Activated CD8-positive, alpha-beta memory T cell treated with anti-CD3 and anti-CD28 coated beads, Interleukin-2, amount 50 U/mL, for 4 hours (primary cell): ENCODE data around the gene SCAMP4.
"Not testable (repeated sequence)": the region's sequence is repeated elsewhere in the genome, so short reads cannot be mapped to it uniquely, and the experiment has no call there.

Experiments used
- DNase-seq: peaks from one replicate; pipeline ENCODE4 v3.0.0-alpha.2; 2020

Gene SCAMP4

DNA sequence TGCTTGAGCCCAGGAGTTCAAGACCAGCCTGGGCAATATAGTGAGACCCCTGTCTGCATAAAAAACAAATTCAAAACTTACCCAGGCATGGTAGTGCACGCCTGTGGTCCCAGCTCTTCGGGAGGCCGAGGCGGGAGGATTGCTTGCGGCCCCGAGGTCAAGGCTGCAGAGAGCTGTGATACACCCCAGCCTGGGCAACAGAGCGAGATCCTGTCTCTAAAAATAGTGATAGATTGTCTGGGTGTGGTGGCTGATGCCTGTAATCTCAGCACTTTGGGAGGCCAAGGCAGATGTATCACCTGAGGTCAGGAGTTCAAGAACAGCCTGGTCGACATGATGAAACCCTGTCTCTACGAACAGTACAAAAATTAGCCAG is 37.9 kb upstream of the SCAMP4 start:
- DNase-seq, result no peak

- no peak for DNase-seq
Measured at GRCh38 chr19:1868971-1869370, 36.2 kb upstream of the SCAMP4 start.

DNA sequence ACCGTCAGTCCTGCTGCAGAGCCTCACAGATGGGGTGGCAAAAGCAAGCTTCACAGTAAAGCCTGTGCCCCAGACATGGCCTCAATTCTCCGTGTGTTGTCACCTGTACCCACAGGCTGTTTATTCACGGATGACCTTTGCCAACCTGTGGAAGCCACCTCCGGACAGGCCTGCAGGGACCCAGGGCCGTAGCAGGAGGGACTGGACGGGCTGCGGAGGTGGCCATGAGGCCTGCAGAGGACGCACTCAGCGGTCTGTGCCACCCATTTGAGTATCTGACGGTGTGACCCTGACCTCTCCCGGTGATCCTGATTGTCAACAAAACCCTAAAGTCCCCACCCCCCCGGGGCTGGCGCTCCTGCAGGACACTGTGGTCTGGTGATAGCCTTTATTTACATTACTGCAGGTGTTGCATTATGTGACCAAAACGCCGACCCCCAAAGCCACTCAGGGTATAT is 34.0 kb upstream of the SCAMP4 start:
- DNase-seq, result no peak

DNA sequence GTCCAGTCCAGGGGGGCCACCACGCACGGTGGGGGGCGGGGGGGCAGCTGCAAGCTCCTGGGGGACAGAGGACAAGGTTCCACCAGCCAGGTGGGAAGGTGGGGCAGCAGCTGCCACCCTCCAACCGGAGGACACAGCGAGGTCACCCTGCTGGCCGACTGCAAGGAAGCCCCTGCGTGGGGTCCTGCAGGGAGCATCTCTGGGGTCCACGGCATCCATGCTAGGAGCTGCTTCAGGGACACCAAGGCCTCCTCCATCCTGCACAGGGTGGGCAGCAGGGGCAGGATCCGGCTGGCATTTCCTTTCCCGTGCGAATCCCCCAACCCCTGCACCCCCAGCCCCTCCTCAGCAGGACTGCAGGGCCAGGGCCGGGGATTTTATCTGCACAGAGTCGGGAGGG is 33.6 kb upstream of the SCAMP4 start:
- no peak for DNase-seq

DNA sequence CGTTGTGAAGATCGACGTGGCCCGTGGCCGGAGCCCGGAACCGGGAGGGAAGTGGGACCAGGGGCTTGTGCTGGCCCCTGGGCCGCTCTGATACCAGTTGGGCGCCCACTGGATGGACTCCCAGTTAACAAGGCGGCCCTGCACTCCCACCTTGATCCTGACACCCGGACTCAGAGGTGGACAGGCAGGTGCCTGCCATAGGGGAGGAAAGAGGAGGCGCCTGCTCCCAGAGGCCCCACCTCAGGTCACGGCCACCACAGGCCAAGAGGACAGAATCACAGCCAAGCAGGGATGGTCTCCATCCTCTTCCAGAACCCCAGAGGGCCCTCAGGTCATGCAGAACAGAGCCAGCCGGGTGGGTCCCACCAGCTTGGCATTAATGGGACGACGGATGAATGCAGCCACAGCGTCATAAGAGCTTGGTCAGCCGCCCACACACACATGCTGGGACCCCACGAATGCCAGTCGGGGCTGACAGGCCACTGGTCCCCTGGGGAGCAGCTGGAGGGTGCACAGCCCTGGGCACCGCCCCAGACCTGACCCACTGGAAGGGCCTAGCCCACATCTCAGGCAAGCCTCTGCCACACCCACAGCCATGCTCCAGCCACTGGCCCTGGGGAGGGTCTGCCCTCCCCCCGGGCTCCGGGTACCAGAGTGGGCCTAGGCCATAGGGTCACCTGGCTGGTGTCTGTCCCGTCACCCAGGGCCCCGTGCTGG is 32.2 kb upstream of the SCAMP4 start:
- DNase-seq, result no peak

- DNase-seq, result no peak
Measured at GRCh38 chr19:1873524-1874473, 31.4 kb upstream of the SCAMP4 start.

DNA sequence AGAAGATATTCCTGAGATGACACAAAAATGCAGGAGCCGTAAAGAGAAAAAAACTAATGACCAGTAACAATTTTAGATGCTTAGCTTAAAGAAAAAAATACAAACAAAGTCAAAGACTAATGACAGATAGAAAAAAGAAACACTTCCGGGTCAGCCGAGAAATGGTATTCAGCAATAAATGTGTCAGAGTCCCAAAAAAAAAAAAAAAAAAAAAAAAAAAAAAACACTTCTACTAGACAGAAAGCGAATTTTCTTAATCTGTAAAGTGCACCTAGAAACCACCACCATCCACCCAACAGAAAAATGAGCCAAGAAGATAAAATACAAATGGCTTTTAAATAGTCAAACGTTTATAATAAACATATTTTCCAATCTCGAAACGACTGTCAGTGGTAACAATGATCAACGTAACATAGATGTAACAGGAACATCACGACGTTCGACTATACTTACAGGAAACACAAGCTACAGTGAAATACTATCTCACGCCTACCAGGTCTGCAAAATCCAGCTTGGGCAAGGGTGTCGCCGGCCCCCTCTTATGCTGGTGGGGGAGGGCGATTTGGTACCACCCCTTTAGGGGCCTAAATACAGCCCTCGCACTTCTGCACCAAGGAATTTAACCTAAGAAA is 30.5 kb upstream of the SCAMP4 start:
- no peak for DNase-seq

DNA sequence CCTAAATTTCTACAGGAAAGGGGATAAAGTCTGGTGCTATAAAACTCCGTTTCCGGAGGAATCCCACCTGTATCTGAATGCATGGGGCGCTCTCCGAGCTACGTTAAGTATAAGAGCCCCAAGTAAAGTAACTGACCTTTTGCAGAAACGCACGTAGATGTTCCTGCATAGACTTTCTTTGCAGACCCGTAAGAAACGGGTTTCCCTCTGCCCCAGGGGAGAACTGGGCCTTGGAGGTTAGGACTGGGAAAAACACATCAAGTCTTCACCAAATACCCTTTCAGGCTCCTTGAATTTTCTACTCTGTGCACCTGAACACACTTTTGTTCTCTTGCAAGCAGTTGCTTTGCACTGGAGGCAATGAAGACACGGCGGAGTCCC is 29.9 kb upstream of the SCAMP4 start:
- not testable (repeated sequence) for DNase-seq

- peak; percentile 85 for DNase-seq
Measured at GRCh38 chr19:1875646-1876495, 29.3 kb upstream of the SCAMP4 start.

DNA sequence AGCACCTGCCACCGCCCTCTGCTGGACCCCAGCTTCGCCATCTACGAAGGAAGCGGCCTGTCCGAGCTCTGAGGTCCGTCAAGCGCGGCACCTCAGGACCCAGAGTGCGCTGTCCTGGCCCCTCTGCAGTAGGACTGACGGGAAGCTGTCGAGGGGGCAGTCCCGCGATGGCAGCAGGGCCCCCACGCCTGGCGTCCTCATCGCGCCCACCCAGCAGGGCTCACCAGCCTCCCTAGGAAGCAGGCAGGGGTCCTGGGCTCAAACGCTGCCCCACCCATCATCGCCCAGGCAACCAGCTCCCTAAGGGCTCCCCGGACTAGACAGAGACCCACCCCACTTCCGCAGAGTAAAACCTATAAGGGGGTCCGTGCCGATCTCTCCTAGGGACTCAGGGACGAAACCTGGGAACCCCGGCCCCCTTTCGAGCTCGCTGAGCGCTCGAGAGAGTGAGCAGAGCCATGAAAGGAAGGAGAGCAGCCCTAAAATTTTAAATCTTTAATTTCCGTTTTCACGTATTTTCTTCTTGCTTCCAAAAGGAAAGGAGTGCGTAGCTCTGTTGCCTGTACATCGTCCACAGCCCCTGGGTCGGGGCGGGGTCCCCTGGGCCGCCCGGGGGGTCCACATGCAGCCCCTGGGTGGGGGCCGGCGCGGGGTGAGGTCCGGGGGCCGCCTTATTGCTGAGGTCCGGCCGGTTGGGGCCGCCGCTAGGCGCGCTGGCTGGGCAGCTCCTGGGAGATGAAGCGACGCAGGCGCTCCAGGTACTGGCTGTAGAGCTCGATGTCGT is 28.5 kb upstream of the SCAMP4 start:
- not testable (repeated sequence) for DNase-seq

- not testable (repeated sequence) for DNase-seq
Measured at GRCh38 chr19:1877280-1877660, 27.9 kb upstream of the SCAMP4 start.

- DNase-seq, result not testable (repeated sequence)
Measured at GRCh38 chr19:1878583-1878982, 26.6 kb upstream of the SCAMP4 start.

GRCh38 chr19:1879982-1880381 is 25.2 kb upstream of the SCAMP4 start:
- not testable (repeated sequence) for DNase-seq

DNA sequence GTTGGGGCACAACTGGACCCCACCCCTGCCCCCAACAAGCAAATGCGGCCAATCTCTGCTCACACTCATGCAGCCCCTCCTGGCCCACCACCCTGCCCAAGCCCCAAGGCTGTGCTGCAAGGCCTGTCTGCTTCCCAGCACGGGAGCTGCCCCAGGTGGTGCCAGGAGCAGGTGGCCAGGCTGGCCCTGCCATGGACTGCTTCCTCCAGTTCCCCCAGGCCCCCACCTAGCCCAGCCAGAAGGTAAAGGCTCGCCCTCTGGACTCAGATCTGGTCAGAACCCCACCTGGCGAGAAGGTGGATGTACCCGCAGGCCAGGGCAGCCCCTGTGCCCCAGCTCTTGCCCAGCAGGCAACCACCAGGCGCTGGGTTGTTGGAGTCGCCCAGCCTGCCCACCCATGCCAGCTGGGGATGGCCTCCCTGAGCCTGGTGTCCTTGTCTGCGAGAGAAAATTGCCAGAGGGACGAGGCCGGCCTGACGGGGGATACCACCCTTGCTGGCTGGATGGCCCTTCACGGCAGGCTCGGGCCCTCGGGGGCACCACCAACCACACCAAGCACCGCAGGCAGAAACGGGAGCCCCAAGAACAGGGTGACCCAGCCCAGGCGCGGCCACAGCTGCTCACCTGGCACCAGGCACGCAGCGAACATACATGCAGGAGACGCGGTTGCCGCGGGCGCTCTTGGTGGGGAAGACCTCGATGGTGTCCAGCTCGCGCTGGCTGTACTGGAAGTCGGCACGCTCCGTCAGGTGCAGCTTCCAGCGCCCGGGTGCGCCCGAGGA is 24.4 kb upstream of the SCAMP4 start:
- DNase-seq, result no peak

DNA sequence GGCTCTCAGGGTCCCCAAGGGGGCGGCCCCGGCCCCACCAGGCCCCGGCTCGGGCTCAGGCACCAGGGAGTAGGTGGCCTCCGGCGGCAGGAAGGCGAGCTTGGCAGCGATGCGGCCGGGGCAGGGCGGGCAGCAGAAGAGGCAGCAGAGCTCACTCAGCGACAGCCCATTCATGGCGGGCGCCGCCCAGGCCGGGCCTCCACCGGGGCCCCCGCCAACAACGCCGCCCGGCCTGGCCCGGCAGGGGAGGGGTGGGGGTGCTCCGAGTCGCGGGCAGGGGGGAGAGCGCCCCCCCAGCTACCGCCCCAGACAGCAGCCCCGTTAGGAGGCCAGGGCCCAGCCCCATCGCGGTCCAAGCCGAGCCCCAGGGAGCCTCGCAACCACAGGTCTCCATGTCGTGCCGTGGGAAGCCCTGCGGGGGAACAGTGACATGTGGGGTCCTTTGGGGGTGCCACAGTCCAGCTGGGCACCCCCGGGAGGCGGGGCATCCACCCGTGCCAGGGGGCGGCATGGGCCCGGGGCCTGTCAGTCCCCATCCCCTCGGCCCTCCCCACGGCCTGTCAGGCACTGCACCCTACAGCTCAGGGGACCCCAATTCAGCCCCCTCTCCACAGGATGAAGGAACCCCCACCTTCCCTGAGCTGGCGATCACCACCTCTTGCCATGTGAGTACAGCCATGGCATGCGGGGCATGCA is 23.7 kb upstream of the SCAMP4 start:
- DNase-seq, result not testable (repeated sequence)

- DNase-seq, result peak; percentile 67
Measured at GRCh38 chr19:1882089-1882785, 23.0 kb upstream of the SCAMP4 start.

DNA sequence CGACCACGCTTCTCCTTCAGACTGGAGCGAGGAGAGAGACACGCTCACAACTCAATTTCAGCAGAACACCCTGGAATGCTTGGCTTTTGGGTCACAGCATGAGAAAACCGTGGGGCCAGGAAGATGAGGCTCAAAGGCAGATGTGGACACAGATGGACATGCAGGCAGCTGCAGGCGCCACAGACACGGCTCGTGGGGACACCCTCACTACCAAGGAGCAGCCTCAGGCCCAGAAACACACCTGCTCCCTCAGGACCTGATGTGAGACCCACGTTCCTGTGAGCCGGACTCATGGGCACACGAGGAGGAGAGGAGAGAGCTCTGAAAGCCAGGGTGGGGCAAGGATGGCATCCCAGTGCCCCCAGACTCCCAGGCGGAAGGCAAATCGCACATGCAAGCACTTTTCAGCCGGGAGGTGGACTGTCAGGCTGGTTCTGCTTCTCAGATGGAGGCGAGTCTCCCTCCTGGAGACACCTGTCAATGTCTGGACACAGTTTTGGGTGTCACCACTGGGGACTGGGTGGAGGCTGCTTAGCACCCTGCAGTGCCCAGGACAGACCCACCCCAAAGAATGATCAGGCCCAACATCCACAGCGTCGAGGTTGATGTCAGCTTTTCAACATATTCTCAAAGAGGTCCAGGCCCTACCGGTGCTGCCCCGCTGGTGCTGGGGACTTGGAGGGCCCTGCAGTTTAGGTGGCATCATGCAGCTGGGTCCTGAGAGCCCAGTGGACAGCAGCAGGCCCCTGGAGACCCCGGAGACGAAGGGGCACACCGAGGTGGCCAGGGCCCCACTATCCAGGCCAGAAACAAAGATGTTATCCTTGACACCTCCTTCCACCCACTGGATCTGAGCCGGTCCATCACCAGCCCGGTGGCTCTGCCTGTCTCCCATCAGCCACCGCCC is 22.2 kb upstream of the SCAMP4 start:
- DNase-seq, result no peak

DNA sequence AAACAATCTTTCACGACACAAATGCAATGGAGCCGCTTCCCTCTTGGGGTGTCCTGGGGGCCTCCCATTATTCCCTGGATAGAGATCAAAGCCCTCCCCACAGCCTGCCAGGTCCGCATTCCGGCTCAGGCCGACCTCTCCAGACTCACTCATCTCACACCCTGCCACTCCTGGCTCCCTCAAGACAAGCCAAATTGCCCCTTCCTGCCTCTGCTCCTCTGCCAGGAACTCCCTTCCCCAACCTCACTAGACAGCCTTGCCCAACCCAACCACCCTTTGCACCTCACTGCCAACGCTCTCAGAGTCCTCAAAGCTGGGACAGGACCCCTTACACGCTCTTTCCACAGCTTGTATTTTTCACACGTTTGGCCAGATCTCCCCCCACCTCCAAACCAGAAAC is 21.4 kb upstream of the SCAMP4 start:
- no peak for DNase-seq
